NOMO-1 treated with DMSO at 0.1 percent for 48 hours (cell line): ENCODE measurements around the gene MED17.

Experiments
- DNase-seq: peaks from one replicate; lab custom pipeline; 2025; ENCODE audit not compliant: unreplicated experiment; lab: John Stamatoyannopoulos, UW

The MED17 gene

DNA sequence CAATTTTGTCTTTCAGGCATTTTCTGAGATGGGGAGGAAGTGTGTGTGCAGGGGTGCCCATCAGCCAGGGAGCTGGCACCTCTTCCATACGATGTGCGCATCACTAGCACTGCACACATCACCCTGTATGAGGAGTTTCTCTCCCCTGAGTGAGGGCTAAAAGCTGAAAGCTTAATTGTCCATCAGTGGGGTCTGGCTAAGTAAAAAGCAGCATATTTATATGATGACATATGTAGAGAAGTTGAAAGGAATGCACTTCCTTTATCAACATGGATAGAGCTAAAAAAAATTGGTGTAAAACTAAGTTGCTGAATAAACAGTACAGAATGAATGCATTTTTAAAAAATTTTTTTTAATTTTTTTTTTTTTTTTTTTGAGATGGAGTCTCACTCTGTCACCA is 62.3 kb downstream of the MED17 start:
- no peak for DNase-seq

GRCh38 chr11:93849201-93849600 is 65.1 kb downstream of the MED17 start:
- no peak for DNase-seq

DNA sequence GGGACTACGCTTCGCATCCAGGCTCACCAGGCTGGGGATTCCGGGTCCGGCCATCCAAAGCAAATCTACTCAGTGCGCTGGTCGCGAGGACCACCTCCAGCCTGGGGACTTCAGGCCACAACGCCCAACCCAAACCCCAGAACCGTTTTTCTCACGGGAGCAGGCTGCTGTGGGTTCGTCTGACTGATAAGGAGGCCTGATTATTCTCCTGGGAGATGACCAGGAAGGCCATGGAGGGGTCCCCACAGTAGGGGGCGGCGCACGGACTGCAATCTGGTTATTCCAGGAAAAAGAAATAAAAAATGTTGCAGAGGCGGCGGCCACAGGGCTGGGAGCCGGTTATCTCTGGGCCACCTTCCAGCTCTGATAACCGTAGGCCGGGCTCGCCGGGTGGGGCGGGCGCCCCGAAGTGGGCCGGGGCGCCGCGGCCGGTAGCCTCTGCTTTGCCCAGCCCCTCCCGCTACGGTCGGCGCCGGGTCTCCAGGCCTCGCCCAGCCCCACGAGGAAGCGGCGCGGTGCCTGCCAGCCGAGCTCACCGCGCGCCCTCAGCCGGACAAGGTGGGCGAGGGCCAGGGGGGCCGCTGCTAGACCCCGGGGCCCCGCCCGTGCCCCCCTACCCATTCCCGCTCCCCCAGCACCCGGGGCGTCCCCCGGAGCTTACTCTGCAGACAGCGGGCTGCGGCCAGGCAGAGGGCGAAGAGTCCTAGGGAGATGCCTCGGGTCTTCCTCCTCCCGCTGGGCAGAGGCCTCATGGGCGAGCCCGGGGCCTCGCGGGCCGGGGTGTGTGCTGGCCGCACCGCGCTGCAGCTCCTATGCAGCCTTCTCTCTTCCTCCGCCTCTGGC is 65.9 kb downstream of the MED17 start:
- no peak for DNase-seq

- DNase-seq: no peak
These were observed 66.5 kb downstream of the MED17 start, which contains the start of gene VSTM5 for GRCh38 chr11:93850594-93851018. Gene VSTM5 (minus strand): TSS chr11:93850618. CDS start chr11:93850502, 116 bp downstream.

- DNase-seq: no peak
These were observed 68.2 kb downstream of the MED17 start for GRCh38 chr11:93852242-93852641.

- DNase-seq: no peak
These were observed 73.5 kb downstream of the MED17 start for GRCh38 chr11:93857413-93858120.

GRCh38 chr11:93858121-93858775 is 74.2 kb downstream of the MED17 start:
- no peak for DNase-seq

DNA sequence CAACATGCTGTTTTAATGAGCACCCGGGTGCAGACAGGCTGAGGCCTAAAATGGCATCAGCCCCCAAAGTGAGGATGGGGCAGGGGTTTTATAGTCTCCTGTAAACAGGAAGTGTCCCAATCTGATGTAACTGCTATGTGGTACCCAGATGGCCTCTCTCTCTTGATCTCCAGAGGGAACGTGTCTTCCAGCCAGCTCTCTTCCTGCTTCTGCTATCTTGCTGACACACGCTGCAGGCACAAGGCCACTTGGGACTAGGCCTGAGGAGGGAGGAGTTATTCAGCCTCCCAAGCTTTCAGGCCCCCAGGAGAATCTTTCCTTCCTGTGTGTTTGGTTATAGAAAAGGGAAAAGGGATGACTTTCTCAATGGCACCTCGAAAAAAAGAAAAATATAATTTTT is 77.7 kb downstream of the MED17 start:
- DNase-seq: no peak
